ENCODE measurements around the gene LACTB. TPM values are rescaled to one million over a fixed set of nuclear protein-coding genes. Genes with fewer than 3 reads are reported as not detected.
A peak's percentile ranks its signal among the peaks of the same experiment; 100 is the strongest.
"Not testable (repeated sequence)": the region's sequence is repeated elsewhere in the genome, so short reads cannot be mapped to it uniquely, and the experiment has no call there.

LACTB gene
- total RNA-seq, 1 donor from 2014 or later: 8.8 TPM

DNA sequence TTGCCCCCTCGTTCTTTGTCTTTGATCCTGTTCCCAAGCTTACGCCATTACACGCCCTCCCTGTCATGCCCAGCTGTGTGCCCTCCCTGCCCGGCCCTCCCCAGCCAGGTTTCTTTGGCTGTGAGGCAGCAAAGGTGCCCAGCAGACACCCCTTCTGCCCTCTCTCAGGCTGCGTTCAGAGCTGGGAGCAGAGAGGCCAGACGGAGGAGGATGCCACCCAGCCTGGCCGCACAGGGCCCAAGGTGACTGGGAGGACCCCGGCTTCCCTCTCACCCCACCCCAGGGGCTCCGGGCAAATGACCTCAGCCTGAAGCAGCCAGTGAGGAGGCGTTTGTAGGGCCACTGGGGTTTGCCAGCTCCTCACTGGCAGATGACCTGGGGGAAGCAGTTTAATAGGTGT is 30.8 kb upstream of the LACTB start:
- no peak for ATAC-seq

DNA sequence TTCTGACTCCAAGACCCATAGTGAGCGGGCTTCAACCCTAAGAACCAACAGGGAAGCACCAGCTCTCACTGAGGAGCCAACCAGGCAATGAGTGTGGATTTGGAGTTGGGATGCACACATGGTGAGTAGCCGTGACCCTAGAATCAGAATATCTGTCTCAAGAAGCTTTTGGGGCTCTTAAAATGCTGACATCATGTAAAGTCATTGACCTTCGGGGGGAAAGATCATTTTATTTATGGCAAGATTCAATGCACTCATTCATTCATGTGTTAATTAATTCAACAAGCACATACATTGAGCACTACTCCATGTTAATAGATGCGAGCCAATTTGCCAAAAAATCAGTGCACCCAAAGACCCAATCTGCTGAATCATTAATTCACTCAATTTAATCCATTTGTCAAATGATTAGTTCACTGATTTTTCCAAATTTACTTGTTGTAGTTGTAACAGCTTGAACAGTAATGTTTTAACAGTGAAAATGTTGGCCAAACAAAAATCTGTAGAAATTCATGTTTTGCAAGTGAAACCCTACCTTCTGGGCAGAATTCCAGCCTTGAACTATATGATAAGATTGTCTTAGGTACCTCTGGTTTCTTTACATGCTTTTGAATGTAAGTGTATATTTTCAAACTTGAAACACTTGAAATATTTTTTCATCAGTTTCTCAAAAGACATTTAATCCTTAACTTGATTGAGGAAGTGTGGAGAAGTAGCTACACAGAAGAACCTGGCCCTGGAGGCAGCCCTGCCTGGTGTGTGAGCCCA is 29.8 kb upstream of the LACTB start:
- no peak for ATAC-seq

DNA sequence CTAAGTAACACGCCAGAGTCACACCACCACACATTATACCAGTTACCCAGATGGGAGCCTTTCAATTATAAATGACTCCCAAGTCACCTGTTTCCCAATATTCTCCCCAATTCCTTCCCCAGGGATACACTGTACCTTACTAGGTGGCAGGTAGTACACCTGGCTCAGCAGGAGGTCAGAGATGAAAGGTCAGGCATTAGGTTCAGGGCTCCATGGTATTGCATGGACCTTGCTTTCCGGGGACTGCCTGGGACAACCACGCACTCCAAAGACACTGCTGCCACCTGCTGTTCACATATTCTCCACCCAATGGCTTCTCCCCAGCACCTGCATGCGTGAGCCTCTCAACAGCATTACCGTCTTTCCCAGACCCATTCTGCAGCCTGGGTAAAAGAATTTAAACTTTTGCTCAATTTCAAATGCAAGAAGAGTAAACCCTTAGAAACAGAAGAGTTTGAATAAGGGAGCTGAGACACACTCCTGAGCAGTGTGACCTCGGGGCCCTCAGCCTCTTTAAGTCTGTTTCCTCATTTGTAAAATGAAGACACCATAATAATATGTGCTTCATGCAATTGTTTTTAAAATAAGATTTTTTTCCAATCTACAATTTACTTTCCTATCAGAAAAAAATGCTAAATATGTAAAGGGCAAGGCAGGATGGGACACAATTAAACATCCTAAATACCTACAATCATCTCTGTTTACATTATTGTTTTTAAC is 28.0 kb upstream of the LACTB start:
- peak; percentile 87 for ATAC-seq

DNA sequence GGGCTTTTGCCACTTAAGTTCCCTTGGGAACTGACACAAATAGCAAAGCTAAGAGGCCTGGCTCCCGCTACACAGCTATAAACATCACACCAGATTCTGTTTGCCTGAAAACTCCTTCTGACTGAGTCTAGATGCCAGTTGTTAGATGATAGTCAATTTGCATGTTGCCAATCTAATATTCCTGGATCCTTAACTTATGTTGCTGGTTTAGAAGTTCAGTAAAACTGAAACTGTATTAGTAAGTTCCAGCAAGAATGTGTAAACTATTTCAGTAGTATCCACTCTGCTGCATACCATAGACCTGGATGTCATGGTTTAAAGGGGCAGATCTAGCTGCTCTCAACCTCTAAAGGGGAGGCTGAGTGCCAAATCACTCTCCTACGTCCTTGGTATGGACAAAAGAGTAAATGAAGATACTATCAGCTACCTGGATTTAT is 27.1 kb upstream of the LACTB start:
- ATAC-seq: no peak

DNA sequence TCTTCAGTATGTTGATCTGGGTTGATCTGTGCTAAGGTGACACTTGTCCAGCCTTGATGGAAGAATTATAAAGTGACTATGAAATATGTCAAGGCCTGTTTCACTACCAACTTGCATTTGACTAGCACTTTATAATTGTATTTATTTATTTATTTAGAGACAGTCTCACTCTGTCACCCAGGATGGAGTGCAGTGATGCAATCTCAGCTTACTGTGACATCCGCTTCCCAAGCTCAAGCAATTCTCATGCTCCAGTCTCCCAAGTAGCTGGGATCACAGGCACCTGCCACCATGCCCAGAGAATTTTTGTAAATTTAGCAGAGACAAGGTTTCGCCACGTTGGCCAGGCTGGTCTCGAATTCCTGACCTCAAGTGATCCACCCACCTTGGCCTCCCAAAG is 25.5 kb upstream of the LACTB start:
- no peak for ATAC-seq

DNA sequence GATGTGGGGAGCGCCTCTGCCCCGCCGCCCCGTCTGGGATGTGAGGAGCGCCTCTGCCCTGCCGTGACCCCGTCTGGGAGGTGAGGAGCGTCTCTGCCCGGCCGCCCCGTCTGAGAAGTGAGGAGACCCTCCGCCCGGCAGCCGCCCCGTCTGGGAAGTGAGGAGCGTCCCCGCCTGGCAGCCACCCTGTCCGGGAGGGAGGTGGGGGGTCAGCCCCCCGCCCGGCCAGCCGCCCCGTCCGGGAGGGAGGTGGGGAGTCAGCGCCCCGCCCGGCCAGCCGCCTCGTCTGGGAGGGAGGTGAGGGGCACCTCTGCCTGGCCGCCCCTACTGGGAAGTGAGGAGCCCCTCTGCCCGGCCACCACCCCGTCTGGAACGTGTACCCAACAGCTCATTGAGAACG is 22.8 kb upstream of the LACTB start:
- not testable (repeated sequence) for ATAC-seq

DNA sequence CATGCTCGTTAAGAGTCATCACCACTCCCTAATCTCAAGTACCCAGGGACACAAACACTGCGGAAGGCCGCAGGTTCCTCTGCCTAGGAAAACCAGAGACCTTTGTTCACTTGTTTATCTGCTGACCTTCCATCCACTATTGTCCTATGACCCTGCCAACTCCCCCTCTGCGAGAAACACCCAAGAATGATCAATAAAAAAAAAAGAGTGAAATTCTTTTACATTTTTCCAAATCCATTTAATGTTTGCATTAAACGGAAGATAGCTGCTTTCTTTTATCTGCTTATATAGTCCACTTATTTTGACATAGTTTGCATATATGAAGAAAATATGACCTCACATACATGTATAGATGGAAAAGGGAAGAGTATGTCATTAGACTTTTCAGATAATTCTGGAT is 22.1 kb upstream of the LACTB start:
- ATAC-seq: not testable (repeated sequence)

DNA sequence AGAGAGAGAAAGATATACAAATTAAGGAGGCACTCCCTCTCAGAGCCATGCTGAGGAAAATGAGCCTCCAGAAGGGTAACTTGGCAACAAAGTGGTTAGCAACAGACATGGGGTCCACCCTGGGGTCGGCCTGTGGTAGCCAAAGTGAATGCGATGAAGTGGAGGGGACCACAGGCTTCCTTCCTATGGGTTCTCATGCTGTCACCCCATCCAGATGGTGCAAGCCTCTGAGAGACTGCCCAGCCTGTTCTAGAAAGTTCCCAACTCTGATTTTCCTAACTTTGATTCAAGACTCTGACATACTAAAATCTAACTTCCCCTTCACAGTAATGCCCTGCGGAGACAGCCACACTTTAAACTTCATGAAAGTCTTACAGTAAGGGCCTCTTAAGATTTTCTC is 18.2 kb upstream of the LACTB start:
- no peak for ATAC-seq

DNA sequence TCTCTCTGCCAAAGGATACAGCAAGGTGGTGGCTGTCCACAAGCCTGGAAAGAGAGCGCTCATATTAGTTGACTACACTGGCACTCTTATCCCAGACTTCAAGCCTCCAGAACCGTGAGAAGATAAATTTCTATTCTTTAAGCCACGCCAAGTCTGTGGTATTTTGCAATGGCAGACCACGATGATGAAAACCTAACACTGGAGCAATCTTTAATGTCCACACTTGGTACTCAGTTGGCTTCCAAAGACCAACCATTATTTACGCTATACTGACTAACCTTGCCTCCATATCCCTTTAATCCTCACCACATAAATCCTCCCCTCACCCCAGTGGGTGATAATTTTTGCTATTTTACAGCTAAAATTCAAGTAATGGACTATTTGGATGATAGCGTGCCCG is 16.9 kb upstream of the LACTB start:
- ATAC-seq: no peak

DNA sequence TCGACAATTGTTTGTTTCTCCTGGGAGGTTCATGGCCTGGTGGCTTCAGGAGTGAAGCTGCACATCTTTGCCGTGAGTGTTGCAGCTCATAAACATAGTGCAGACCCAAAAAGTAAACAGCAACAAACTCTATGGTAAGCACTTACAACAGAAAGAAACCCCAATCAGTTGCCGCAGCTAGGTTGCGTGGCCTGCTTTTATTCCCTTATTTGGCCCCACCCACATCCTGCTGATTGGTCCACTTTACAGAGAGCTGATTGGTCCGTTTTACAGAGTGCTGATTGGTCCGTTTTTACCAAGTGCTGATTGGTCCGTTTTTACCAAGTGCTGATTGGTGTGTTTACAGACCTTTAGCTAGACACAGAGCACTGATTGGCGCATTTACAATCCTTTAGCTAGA is 16.3 kb upstream of the LACTB start:
- ATAC-seq: not testable (repeated sequence)

DNA sequence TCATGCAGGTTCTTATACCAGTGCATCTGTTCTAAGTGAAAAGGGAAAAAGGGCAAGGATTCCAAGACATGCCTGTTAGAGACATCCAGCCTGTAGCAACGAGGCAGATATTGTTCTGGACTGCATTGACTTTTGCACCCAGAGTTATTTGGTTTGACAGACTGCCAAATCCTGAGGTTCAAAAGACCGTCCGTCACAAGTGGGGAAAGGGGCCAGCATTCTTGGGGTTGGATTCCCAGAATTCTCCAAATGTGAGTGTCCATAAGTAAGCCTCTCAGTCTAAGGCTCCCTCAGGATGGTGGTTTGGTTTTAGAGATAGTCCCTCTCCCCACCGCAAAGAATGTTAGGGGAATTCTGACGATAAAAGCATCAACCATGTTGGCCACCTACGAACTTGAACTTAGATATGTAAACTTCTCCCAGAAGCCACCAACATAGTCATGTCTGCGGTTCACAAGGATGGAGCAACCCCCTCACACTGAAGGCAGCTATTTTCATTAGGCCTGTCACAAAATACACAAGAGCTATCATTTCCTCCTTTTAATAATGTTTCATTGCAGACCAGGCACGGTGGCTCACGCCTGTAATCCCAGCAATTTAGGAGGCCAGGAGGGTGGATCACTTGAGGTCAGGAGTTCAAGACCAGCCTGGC is 13.6 kb upstream of the LACTB start:
- ATAC-seq: peak; percentile 26

DNA sequence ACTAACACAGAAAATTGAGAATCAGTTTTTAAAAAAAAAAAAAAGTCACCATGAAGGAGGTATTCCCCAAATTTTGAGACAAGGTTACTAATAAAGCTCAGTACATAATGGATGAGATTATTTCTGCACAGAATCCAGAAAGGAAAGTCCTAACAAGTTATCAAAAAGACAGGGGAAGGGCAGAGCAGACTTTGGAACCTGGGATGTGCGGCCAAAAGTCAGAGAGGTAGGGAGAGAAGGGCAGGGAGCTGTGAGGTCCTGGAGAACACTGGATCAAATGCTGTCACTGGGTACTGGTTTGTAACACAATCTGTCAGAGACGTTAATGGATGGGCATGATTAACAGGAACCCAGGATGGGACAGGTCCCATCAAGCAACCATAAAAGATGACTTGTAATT is 12.2 kb upstream of the LACTB start:
- no peak for ATAC-seq

DNA sequence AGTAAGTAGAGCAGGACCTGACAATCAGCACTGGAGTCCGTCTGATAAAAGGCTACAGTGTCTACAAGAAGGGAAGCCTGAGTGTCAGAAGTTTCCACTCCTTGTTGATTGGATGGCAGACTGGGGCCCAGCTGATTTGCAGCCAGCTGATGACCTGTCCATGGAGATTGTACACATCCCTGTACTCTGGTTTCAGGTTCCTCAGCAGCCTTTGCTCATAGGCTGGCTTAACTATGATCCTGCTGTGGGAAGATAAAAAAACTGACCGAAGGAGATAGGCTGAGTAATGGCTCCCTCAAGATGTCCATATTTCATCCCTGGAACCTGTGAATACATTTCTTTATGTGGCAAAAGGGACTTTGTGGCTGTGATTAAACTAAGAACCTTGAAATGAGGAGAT is 11.7 kb upstream of the LACTB start:
- no peak for ATAC-seq

DNA sequence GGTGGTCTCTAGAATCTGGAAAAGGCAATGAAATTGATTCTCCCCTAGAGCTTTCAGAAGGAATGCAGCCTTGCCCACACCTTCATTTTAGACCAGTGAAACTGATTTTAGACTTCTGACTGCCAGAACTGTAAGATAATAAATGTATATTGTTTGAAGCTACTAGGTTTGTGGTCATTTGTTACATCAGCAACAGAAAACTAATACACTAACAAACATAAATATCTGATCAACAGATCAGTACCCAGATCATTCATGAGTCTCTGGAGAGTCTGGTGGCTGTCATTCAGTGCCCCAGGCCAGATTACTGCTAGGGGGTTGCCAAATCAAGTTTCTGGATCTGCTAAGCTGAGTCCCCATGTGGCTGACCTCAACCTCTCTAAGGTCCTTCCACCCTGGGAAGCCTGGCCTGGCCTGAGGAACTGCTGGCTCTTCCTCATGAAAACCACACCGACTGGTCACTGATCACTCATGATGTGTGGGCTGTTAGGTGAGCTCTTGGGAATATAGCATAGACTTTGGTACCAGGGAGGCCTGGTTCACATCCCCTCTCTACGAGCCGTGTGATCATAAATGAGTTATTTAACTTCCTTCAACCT is 11.1 kb upstream of the LACTB start:
- no peak for ATAC-seq

DNA sequence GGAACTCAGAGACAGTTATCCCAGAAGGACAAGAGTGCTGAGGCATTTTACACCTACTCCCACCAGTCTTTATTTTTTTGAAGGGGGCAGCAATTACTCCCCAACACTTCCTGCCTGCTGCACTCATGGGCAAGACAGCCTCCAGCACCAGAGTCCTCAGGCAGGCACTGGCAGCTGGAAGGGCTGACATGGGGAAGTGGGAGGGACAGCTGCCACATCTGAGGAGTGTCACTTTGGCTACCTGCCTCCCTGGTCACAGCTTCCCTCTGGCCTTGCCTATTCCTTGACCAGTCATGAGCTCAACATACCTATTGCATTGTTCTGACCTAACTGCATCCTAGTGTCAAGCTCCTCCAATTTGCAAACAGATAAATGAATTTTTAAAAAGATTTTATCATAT is 10.2 kb upstream of the LACTB start:
- no peak for ATAC-seq

DNA sequence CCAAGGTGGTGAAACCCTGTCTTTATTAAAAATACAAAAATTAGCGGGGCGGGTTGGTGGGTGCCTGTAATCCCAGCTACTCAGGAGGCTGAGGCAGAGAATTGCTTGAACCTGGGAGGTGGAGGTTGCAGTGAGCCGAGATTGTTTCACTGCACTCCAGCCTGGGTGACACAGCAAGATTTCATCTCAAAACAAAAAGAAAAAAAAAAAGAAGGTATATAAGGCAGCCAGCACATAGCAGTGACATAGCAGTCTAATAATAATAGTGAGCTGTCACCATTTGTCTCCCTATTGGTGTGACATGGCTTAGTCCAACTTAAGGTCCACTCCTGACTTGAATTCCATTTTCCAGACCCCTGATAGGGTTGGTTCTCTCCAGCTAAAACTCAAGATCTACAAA is 8.8 kb upstream of the LACTB start:
- ATAC-seq: no peak

DNA sequence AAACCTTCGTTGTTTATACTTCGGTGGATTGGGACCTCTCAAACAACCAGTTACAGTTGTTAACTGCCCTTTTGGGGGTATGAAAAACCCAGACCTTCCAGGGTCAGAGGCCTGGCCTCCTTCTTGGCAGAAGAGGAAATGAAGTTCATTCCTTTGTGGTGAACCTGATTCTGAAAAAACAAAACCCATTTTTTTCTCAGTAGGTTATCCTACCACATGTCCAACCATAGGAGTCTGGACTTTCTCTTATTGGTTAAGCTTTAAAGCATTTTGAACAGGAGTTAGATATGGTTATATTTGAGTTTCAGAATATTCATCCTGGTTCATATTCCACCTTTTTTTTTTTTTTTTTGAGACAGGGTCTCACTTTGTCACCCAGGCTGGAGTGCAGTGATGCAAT is 7.2 kb upstream of the LACTB start:
- ATAC-seq: no peak

DNA sequence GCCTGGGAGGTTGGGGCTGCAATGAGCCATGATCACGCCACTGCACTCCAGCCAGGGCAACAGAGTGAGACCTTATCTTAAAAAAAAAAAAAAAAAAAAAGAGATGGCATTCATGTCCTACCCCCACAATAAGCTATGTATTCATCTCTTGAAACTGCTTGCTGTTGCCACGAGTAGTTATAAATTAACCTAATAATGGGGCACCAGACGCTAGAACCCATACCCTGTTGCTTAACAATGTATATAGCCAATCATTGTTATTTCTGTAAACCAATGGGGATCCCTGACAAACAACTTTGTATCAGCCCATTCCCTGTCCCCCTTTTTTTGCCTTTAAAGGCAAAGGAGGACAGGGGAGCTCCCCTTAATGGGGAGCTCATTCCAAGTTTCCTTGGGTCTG is 2.8 kb upstream of the LACTB start:
- ATAC-seq: no peak

DNA sequence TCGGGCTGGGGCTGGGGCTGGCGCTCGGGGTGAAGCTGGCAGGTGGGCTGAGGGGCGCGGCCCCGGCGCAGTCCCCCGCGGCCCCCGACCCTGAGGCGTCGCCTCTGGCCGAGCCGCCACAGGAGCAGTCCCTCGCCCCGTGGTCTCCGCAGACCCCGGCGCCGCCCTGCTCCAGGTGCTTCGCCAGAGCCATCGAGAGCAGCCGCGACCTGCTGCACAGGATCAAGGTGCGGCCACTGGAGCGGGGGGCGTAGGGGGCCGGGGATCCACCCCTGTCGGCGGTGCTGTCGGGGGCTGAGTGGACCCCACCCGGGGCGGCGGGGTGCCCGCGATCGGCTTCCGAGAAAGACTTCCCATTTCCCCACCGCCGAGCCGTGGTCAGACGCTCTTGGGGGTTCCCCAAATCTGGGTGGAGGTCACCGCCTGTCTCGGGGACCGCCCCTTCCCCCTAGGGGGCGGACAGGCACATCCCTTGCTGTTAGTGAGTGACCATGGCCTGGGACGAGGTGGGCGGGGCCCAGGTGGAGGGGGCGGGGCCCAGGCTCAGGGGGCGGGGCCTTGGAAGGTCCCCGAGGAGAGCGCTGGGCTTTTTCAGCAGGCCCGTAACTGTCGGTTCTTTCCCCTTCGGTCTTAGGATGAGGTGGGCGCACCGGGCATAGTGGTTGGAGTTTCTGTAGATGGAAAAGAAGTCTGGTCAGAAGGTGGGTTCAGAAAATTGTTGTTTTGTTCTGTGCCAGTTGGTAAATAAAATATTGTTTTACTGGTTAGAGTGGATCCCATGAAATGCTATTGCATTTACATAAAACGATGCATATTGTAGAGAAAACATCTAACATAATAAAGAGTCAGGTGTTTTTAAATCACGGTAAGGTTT is 578 bp downstream of the LACTB start:
- peak; percentile 99 for ATAC-seq

DNA sequence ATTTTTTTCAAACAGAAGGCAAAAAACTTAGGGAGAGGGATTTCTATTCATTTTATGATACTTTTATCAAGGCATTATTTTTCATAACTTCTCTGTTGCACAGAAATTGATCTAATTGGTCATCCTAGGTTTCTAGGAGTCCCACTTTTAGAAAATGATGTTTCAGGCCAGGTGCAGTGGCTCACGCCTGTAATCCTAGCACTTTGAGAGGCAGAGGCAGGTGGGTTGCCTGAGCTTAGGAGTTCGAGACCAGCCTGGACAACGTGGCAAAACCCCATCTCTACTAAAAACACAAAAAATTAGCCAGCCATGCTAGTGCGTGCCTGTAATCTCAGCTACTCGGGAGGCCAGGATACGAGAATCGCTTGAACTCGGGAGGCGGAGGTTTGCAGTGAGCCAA is 2.8 kb downstream of the LACTB start:
- no peak for ATAC-seq

DNA sequence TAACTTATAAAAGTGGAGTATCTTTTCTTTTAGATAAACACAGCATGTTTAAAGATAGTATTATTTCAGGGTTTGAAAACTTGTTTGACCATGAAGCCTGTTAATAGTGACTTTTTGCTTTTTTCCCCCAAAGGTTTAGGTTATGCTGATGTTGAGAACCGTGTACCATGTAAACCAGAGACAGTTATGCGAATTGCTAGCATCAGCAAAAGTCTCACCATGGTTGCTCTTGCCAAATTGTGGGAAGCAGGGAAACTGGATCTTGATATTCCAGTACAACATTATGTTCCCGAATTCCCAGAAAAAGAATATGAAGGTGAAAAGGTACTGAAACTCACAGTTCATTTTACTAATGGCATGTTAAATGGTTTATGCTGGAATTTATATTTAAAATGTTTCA is 5.1 kb downstream of the LACTB start:
- no peak for ATAC-seq

DNA sequence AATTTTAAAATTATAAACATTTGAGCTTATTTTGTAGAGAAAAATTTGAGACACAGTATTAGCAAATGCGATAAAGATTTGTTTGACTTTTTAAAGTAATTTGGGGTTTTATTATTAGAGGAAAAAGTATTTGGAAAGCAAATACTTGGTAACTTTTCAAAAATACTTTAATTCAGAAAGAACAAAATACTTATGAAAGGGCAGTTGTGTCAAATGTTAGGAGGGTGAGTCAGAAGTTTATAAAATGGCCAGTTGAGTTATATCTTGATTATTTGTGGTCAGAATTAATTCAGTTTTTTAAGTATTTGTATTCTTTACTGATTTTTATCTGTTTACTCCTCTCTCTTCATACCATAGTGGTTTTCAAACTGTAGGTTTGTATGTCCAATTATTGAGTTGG is 12.1 kb downstream of the LACTB start:
- ATAC-seq: no peak

Measured in esophagus mucosa (tissue), 1 donor.